Upper lobe of left lung (tissue), 4 donors: ENCODE results near the gene DEFB112.

Experiments used
- CTCF ChIP-seq, 6 experiments: fragments of 450-650 bp in 4 of 6; fragments of 200-600 bp in 2 of 6; sonication (generic) in 2 of 6; IDR thresholded peaks; one replicate each; pipeline ENCODE4 v1.5.1; 2016 to 2019; ENCODE audit warnings: antibody characterized with exemption in 6 of 6
- POLR2A ChIP-seq, 4 donors: fragments of 450-650 bp; IDR thresholded peaks; one replicate each; pipeline ENCODE4 v1.5.1; 2016 to 2017; ENCODE audit warnings: antibody characterized with exemption in 4 of 4, mild to moderate bottlenecking in 2 of 4
- POLR2AphosphoS5 ChIP-seq, 2 donors: sonication (generic); formaldehyde crosslinking; IDR thresholded peaks; one replicate each; pipeline ENCODE4 v1.5.1; 2017; ENCODE audit warnings: antibody characterized with exemption in 2 of 2

GRCh38 chr6:50025258-50025657, 24.5 kb downstream of the DEFB112 start:
- TF ChIP-seq CTCF (IDR thresholded peaks at IDR 0.05) (no peak), POLR2AphosphoS5 (IDR thresholded peaks at IDR 0.05) (no peak), POLR2A (IDR thresholded peaks at IDR 0.05) (no peak)
